NOMO-1 treated with dmso at 0.1 percent for 144 hours (cell line): Measurements from ENCODE around the gene PRKD1.

Experiments used
- DNase-seq: peaks from one replicate; lab custom pipeline; 2025; ENCODE audit not compliant: unreplicated experiment; lab: John Stamatoyannopoulos, UW

Gene PRKD1

DNA sequence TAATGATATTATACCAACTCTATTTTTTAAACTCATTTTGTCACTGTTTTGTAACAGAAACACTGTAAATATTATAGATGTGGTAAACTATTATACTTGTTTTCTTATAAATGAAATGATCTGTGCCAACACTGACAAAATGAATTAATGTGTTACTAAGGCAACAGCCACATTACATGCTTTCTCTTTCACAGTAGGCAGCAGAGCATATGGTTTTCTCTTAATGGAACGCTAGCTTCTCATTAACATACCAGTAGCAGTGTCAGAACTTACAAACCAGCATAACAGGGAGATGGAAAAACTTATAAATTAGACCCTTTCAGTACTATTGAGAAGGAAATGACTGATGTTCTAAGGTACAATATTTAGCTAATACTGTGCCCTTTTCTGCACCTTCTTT lies 398.8 kb downstream of the PRKD1 start:
- DNase-seq = no peak

DNA sequence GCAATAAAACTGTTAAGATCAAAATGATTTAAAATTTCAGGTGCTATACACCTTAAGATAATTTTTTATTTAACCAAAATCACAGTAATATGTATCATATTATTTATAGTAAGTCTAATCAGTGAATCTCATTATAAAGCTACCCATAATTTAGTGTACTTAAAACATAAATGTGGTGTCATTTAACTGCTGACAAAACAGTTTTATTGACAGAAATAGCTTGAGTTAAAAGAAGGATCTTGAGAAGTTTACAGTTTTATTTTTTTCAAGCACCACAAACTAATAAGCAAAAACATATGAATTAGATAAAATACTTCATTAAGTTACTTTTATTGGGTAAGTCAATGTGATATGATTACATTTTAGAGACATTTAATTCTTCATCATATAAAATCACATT lies 400.4 kb downstream of the PRKD1 start:
- no peak for DNase-seq
